NCI-H2227 treated with DMSO at 0.1 percent for 48 hours (cell line): ENCODE data around the gene CCND1.
"Not testable (repeated sequence)": the region's sequence is repeated elsewhere in the genome, so short reads cannot be mapped to it uniquely, and the experiment has no call there.

Experiments used
- DNase-seq: peaks from one replicate; lab custom pipeline; 2025; lab: John Stamatoyannopoulos, UW

CCND1 gene

GRCh38 chr11:69617682-69618081 is 23.3 kb upstream of the CCND1 start:
- DNase-seq, result no peak

GRCh38 chr11:69618237-69618636 is 22.7 kb upstream of the CCND1 start:
- no peak for DNase-seq

GRCh38 chr11:69620683-69621290 is 20.2 kb upstream of the CCND1 start:
- DNase-seq, result no peak

GRCh38 chr11:69622097-69622681 is 18.8 kb upstream of the CCND1 start:
- DNase-seq, result not testable (repeated sequence)

GRCh38 chr11:69624293-69624692 is 16.7 kb upstream of the CCND1 start:
- no peak for DNase-seq

GRCh38 chr11:69625476-69625875 is 15.5 kb upstream of the CCND1 start:
- no peak for DNase-seq

- no peak for DNase-seq
Observed at GRCh38 chr11:69627551-69627950, 13.4 kb upstream of the CCND1 start.

- no peak for DNase-seq
Observed at GRCh38 chr11:69630017-69630416, 10.9 kb upstream of the CCND1 start.

GRCh38 chr11:69630424-69630823 is 10.5 kb upstream of the CCND1 start:
- DNase-seq, result no peak

- DNase-seq, result no peak
Observed at GRCh38 chr11:69632900-69633299, 8.1 kb upstream of the CCND1 start.

- DNase-seq, result no peak
Observed at GRCh38 chr11:69634069-69634468, 6.9 kb upstream of the CCND1 start.

GRCh38 chr11:69634590-69634989 is 6.4 kb upstream of the CCND1 start:
- DNase-seq, result no peak

GRCh38 chr11:69635195-69635594 is 5.8 kb upstream of the CCND1 start:
- DNase-seq, result no peak

GRCh38 chr11:69635804-69636511 is 5.0 kb upstream of the CCND1 start:
- DNase-seq, result no peak

GRCh38 chr11:69636512-69637197 is 4.3 kb upstream of the CCND1 start:
- DNase-seq, result no peak

- no peak for DNase-seq
Observed at GRCh38 chr11:69637198-69637940, 3.6 kb upstream of the CCND1 start.

- DNase-seq, result no peak
Observed at GRCh38 chr11:69637941-69638871, 2.8 kb upstream of the CCND1 start.

GRCh38 chr11:69638941-69639681 is 1.8 kb upstream of the CCND1 start:
- peak; percentile 69 for DNase-seq

- no peak for DNase-seq
Observed at GRCh38 chr11:69639831-69640230, 1.1 kb upstream of the CCND1 start.

- no peak for DNase-seq
Observed at GRCh38 chr11:69640260-69640994, 529 bp upstream of the CCND1 start.
